GM18858 (cell line): ENCODE data around the gene HOOK1.
"Not testable (repeated sequence)": the region's sequence is repeated elsewhere in the genome, so short reads cannot be mapped to it uniquely, and the experiment has no call there.

Experiments
- ATAC-seq: cut with Tn5 transposase; IDR thresholded peaks from one replicate; pipeline ENCODE4 v1.9.1; 2021; ENCODE audit not compliant: unreplicated experiment

The HOOK1 gene

DNA sequence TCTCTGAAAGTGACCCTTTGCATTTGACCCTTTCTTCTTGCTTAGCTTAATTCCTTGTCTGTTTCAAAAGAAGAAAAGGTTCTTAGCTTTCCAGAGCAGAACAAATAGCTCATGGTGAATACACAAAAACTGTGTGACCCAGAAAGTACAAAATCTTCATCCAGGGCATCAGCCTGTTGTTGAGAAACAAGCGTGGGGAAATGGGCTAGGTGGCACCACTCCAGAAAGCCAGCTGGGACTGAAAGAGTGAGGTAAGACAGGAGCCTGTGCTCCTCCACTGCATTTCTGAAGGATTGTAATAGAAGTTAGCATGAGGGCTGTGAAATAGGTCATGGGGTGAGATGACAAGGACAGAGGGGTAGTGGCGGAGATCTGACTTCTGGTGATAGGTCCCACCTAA, 66.0 kb downstream of the HOOK1 start:
- no peak for ATAC-seq

DNA sequence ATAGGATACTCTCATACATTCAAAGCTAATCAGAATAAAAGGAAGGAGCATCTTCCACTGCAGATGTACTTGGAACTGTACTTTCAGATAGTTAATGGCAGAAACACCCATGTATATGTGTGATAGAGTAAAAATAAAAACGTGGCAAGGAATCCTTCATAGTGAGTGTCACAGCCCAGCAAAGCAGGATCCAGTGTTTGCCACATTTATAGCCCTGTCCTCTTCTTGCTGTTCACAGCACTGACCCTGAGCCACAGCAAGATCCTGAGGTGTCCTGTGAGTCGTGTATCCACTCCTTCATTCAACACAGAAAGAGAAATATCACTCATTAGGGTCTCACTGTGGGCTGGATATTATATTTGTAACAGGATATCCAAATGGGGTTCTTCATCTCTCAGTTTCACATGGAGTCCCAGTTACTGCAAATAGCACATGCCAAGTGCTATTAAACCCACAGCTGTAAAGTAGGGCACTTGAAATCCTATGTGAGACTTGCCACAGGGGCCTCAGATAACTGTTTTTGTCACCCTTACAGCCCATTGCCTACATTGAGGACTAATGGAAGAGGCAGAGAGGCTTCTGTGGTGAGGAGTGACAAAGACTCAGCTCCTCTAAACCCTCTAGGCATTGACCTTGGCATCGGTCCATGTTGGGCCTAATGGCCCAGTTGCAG, 70.5 kb downstream of the HOOK1 start:
- ATAC-seq: no peak

DNA sequence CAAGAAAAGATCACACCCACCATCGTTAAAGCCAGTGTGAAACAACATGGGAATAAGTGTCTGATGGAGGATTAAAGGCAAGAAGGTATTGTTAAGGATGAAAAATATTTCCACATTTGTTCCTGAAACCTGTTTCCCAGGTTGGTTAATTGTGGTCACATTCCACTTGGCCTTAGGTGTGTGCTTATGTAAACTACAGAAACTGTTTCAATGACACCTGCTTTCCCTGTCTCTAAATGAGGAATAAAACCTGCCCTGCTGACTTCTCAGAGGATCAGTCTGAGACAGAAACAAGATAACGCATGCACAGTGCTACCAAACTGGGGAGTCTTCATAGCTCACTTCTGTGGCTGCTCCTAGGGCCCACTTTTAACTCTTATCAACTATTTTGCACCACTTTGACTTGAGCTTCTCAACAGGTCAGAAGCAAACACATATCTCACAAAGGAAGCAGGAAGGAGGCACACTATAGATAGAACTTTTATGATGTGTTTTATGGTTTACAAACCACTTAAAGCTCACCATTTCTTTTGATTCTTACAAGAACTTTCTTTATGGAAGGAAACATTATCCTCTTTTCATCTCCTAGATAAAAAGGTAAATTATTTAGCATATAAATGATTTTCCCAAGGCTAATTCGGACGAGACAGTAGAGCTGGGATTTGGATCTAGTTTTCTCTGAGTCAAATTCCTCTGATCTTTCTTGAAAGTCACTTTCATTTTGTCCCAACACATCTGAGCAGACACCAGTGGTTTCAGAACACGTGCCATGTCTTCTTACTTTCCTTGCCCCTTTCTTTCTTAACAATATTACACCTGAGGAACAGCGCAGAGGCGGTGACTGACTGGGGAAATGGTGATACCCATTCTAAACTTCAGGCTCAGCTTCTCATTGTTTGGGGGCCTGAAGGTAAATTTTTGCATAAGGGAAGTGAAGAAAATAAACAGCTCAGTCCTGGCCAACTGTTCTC, 78.4 kb downstream of the HOOK1 start:
- ATAC-seq: no peak

DNA sequence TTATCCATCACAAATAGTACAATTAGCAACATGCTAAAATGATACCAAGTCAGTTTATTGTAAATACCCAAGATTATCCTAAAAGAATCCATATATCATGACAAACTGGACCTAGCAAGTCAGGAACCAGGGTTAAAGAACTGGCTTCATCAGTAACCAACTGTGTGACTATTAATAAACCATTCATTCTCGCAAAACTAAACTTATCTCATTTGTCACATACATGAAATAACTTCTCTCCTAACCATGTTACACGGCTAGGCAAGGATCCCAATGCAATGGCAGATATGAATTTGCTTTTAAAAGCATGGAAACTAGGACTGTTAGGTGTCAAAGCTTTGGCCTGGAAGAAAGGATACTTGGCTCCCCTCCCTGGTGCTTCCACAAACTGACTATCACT, 82.4 kb downstream of the HOOK1 start:
- no peak for ATAC-seq

DNA sequence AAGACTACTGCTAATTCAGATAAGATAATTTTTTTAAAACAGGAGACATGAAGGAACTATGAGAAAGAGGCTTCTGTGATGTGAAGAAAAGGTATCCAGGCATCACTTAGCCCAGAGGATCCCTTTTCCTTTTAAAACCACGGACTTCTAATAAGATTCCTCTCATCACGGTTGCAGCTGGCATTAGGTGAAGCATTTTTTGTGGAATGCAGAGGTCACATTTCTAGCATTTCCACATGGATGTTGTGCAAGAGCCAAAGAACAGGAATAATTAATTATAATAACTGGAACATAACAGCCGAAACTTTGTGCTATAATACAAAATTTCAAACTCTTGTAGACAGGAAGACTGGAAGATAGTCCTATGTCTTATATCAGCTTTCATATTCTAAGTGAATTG, 84.2 kb downstream of the HOOK1 start:
- no peak for ATAC-seq

DNA sequence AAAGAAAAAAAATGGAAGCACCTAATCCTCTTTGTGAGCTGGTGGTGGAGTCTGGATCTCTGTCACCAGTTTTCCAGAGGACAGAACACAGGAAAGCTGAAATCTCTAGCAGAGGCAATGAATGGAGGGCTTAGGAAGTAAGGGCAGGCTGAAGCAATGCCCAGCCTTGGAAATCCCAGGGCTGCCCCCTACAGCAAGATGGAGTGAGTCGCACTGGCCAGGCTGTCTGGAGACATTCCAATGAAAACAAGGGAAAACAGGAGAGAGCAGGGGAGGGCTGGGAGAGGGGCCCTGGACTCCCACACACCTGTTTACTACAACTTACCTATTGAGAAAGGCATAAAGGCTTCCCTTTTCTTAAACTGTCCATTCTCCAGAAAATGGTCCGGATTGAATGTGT, 85.9 kb downstream of the HOOK1 start:
- ATAC-seq: no peak

DNA sequence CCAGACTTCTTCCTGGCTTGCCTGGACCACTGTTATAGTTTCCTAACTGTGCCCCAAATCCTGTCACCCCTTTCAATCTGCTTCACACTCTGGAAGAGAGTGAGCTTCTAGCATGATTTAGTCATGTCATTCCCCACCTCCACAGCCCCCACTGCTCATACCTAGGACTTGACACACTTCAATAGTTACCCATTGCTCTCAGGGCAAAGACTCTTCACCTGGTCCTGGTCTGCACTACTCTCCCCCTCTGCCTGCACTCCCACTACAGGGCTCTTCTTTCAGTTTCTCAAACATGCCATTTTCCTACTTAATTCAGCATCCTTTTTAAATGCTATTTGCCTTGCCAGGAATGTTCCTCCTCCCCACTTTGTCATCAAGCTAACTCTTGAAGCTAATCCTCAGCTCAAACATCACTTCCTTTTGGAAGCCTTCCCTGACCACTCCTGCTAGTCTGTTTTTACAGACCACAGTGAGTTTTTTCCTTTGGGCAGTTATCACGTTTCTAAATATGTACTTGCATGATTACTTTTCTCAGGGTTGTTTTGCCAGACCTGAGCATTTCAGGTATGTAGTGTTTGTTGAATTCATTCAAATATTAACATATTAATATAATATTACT, 87.1 kb downstream of the HOOK1 start:
- ATAC-seq: no peak

DNA sequence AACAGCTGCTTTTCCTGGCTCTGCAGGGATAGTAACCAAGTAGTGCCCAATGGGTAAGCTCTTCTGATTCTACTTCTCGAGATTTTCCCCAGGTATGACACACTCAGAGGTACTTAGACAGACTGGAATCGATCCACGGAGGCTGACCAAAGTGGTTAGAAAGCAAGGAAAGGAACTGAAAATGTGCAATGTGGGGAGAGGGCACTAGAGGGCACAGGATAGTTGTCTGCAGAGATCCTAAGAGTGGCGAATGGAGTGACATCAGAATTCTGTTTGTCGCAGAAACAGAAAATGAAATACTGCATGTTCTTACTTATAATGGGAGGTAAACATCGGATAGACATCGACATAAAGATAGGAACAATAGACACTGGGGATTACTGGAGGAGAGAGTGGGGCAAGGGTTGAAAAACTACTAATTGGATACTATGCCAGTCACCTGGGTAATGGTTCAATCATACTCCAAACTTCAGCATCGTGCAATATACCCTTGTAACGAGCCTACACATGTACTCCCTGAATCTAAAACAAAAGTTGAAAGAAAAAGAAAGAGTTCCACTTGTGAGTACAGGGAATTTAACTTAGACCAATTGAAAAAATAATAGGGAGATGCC, 88.5 kb downstream of the HOOK1 start:
- peak; percentile 51 for ATAC-seq

DNA sequence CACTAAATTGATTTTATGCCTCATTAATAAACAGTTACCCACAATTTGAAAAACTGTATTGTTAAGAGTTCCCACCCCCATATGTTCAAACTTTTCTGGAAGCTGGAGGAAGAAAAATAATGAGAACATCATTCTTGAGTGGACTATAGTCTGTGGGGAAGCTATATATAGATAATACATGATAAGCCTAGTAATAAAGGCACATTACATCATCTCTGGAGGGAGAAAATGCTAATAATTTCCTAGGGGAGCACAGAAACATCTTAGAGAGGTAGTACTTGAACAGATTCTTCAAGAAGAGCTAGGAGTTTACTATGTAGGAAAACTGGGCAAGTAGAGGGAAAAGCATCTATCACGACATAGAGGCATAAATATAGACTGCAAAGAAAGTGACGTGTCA, 92.2 kb downstream of the HOOK1 start:
- no peak for ATAC-seq

DNA sequence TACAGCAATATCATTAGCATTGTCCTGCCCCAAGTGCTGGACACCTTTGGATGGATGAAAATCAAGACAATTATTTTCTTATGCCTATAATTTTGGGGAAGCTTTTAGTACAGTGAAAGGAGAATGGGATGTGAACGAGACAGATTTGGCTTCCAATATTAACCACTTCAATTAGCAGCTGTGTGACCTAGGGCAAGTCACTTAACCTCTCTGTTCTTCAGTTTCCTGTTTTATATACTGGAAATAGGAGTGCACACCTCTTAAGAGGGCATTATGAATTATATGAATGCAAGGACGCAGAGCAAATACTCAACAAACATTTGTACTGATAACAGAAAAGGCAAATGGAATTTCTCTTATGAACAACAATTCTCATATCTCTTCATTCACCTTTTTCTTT, 93.3 kb downstream of the HOOK1 start:
- ATAC-seq: no peak

DNA sequence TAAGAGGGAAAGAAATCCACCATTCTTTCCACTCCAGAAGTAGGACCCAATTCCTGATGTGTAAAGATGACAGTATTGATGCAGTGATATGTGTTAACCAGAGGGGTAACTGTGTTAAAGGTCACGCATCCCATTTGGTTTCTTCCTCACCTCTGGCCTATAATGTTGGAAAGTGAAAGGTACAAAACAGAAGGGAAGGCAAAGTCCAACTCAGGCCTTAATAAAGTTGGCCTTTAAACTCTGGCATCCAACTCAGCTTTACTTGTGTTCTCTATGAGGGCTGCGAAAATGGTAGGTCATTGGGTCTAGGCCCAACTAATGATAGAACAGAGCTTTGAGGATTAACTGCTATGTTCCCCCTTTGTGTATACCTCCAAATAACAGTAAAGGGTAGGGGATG, 93.9 kb downstream of the HOOK1 start:
- no peak for ATAC-seq

DNA sequence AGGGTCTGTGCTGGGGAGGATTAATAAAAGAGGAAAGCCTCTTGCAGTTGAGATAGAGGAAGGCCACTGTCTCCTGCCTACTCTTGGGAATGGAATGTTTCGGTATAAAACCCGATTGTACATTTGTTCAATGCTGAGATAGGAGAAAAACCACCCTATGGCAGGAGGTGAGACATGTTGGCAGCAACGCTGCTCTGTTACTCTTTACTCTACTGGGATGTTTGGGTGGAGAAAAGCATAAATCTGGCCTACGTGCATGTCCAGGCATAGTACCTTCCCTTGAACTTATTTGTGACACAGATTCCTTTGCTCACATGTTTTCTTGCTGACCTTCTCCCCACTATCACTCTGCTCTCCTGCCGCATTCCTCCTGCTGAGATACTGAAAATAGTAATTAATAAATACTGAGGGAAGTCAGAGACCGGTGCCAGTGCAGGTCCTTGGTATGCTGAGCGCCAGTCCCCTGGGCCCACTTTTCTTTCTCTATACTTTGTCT, 100.1 kb downstream of the HOOK1 start:
- ATAC-seq: not testable (repeated sequence)

DNA sequence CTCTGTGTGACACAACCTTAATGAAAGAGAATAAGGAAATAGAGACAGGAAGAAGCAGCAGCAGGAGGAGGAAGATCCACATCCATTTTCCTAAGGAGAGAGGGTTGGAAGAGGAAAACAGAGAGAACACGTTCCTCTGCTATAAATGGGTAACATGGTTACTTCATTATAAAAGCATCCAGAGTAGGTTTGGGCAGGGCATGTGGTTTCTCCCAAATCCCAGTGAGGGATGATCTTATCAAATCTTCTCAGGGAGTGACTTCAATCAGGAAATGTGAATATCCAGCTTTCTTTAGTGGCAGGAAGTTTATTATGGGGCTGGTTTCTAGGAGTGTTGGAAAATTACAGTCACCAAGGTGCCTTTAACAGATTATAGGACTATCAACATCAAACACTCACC, 100.8 kb downstream of the HOOK1 start:
- no peak for ATAC-seq

DNA sequence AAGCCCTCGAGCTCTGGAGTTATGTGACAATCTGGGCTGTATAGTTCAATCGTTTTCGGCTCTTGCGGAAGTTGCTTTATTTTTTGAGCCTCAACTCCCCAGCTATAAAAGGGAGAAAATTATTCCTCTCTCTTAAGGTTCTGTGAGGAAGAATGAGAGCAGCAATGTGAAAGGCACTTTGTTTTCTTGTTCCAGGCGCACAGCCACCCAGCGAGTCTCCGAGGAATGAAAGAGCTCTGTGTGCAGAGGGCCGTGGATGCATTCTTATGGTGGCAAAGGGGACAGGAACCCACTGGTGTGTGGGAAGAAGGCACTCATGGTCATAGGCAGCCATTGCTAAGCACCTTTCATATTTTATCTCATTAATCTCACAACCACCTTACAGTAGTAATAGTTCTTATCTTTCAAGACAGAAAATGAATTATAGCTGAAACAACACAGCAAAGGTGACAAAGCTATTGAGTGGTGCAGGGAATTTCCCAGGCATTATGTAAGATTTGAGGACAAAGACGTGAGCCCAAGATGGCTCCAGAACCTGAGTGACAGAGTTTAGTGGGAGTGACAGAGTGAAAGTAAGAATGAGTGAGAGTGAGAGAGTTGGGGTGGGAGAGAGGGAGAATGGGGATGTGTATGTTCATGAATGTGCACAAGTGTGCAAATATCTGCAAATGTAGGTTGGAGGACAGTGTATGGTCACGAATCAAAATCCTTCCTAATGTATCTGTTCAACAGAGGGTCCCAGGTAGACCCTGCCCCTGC, 102.5 kb downstream of the HOOK1 start:
- ATAC-seq: no peak

DNA sequence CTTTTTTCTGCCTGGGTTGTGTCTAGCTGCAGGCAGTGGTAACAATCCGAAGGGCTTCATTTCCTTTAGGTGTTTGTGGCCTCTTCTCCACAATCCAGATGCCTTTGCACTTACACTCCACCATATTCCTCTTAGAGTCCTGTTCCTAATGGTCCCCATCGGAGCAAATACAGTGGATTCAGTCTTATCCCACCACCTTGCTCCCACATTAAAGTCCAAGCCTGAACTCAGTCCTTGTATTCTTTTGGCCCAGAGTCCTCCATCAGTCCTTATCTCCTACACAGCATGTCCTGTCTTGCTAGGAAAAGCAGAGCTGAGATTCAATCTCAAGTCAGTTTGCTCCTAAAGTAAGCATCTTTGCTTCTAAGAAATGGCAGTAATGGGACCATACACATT, 103.0 kb downstream of the HOOK1 start:
- no peak for ATAC-seq

DNA sequence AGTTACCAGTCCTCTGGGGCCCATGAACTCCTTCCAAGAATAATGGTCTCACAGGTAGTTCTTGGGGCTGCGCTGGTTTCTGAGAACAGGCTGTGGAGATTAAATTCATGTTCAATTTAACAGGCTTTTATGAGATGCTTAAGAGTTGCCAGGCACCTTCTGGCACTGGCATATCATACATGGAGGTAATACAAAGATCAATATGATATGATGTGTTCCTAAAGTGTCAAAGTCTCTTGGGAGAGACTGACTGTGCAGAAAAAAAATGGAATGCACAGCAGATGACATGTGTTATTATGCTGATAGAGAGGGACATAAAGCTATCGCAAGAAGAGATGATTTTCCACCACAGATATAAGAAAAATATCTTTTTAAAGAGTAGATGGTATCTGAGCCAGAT, 105.0 kb downstream of the HOOK1 start:
- no peak for ATAC-seq

DNA sequence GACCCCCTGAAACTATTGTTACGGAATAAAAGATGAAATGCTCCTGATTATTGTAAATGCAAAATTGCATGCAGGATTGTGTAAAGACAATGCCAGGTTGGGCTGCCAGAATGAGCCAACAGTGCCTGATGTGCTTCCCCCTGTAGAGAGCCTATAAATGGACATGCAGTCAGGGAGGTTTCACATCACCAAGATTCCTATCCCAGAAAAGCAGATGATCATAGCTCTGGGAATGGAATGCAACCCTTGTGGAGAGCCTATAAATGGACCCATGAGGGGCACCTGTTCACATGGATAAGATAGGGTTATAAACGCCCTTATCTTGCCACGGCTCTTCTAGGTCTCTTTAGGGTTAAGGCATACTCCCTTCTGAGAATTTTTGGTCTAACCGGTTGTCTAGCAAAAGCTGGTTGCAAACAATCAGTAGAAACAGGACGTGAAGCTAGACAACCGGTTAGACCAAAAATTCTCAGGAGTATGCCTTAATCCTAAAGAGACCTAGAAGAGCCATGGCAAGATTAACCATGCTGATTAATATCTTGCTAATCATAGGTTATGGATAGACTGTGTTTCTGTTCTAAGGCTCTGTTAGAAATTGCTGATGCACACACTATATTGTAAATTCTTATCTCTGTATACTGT, 106.6 kb downstream of the HOOK1 start:
- not testable (repeated sequence) for ATAC-seq

DNA sequence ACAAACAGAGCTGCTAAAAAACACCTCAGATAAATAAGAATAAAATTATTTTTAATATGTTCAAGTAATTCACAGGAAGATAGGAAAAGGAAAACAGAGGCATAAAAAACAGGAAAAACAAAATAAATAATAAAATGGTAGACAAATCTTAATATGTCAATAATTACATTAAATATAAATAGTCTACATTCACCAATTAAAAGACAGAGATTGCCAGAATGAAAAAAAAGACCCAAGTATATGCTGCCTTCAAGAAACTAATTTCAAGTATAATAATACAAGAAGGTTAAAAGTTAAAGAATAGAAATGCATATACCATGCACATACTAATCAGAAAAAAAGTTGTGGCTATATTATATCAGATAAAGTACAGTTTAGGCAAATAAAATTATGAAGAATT, 109.9 kb downstream of the HOOK1 start:
- ATAC-seq: no peak
